Measurements from ENCODE around the gene EGFL7.

Gene EGFL7

GRCh38 chr9:136720251-136720897, 57.7 kb downstream of the EGFL7 start:
- no peak for DNase-seq

- no peak for DNase-seq
These were observed 58.2 kb downstream of the EGFL7 start for GRCh38 chr9:136720898-136721338.

- DNase-seq, result no peak
These were observed 58.8 kb downstream of the EGFL7 start for GRCh38 chr9:136721339-136722092.

Data from NCI-H748 treated with DMSO at 0.1 percent for 48 hours (cell line).